K562 (cell line): ENCODE data around the gene HBP1. TPM values are rescaled to one million over a fixed set of nuclear protein-coding genes. Genes with fewer than 3 reads are reported as not detected.

ENCODE experiments used
- CBX1 ChIP-seq: sonication (generic); IDR thresholded peaks from 2 replicates; pipeline ENCODE4 v1.6.1; 2016; ENCODE audit warnings: antibody characterized with exemption, low read depth, mild to moderate bottlenecking
- HOMEZ ChIP-seq: fragments of 250-450 bp; sonication (Bioruptor Pico); IDR thresholded peaks from 2 replicates; pipeline ENCODE4 v1.4.0; 2020; ENCODE audit warnings: mild to moderate bottlenecking, moderate library complexity
- MAZ ChIP-seq, 2 experiments: fragments of 450-650 bp in 1 of 2; sonication (generic) in 1 of 2; formaldehyde crosslinking; IDR thresholded peaks in 1 of 2; conservative IDR thresholded peaks in 1 of 2; 2 replicates each; pipeline versions ENCODE4 v1.4.0 to v1.5.0; 2020; ENCODE audit warnings: mild to moderate bottlenecking in 1 of 2, missing genetic modification reagents in 1 of 2
- NFIC ChIP-seq: fragments of 450-650 bp; IDR thresholded peaks from 2 replicates; pipeline ENCODE4 v1.6.1; 2017; ENCODE audit warnings: mild to moderate bottlenecking, inconsistent platforms
- OTX1 ChIP-seq: fragments of 450-650 bp; formaldehyde crosslinking; IDR thresholded peaks from 2 replicates; pipeline ENCODE4 v1.4.0; 2022; ENCODE audit warnings: mild to moderate bottlenecking
- PATZ1 ChIP-seq: fragments of 250-450 bp; sonication (Bioruptor Pico); IDR thresholded peaks from 2 replicates; pipeline ENCODE4 v1.5.0; 2020; ENCODE audit warnings: mild to moderate bottlenecking, borderline replicate concordance
- PBX2 ChIP-seq, 2 experiments: IDR thresholded peaks in 1 of 2; conservative IDR thresholded peaks in 1 of 2; 2 replicates each; pipeline ENCODE4 v1.6.1; 2016; ENCODE audit warnings: low read depth in 2 of 2, mild to moderate bottlenecking in 1 of 2, missing compliant biosample characterization in 1 of 2, missing genetic modification characterization in 1 of 2, moderate library complexity in 1 of 2
- PTTG1 ChIP-seq: fragments of 450-650 bp; IDR thresholded peaks from 2 replicates; pipeline ENCODE4 v1.6.1; 2016; ENCODE audit warnings: low read depth, mild to moderate bottlenecking, missing genetic modification characterization, missing compliant biosample characterization
- RAD51 ChIP-seq: fragments of 450-650 bp; IDR thresholded peaks from 2 replicates; pipeline ENCODE4 v1.7.1; 2016; ENCODE audit warnings: low read depth, mild to moderate bottlenecking, borderline replicate concordance
- RBM39 ChIP-seq: fragments of 200-400 bp; formaldehyde crosslinking; optimal IDR thresholded peaks from 2 replicates; pipeline ENCODE3; 2018; ENCODE audit warnings: low read depth, low read length
- RCOR1 ChIP-seq, 2 experiments: IDR thresholded peaks; 2 replicates each; pipeline ENCODE4 v1.6.1; 2012; ENCODE audit warnings: low read depth in 2 of 2, low read length in 2 of 2, borderline replicate concordance in 1 of 2, improper control_type of control experiment in 1 of 2
- SOX6 ChIP-seq: fragments of 450-650 bp; IDR thresholded peaks from 2 replicates; pipeline ENCODE4 v1.6.1; 2014; ENCODE audit warnings: mild to moderate bottlenecking
- SPI1 ChIP-seq: IDR thresholded peaks from 2 replicates; pipeline ENCODE4 v1.6.1; 2011; ENCODE audit warnings: low read depth, low read length, control low read depth, borderline replicate concordance
- THAP7 ChIP-seq: fragments of 250-450 bp; sonication (Bioruptor Pico); IDR thresholded peaks from 2 replicates; pipeline ENCODE4 v1.5.0; 2021
- ZBTB8A ChIP-seq: fragments of 450-650 bp; IDR thresholded peaks from 2 replicates; pipeline ENCODE4 v1.6.1; 2018; ENCODE audit warnings: mild to moderate bottlenecking, moderate library complexity; ENCODE audit not compliant: partially characterized antibody
- ZNF175 ChIP-seq: fragments of 200-800 bp; sonication (Bioruptor generic); IDR thresholded peaks from 2 replicates; pipeline ENCODE4 v1.6.1; 2016; ENCODE audit warnings: low read depth, mild to moderate bottlenecking, missing genetic modification characterization, missing compliant biosample characterization
- ZNF232 ChIP-seq: sonication (generic); formaldehyde crosslinking; IDR thresholded peaks from 2 replicates; pipeline ENCODE4 v1.8.0; 2022; ENCODE audit warnings: mild to moderate bottlenecking, missing genetic modification reagents
- ZNF263 ChIP-seq: sonication (generic); formaldehyde crosslinking; IDR thresholded peaks from 2 replicates; pipeline ENCODE4 v1.8.0; 2022; ENCODE audit warnings: mild to moderate bottlenecking, missing genetic modification reagents, borderline replicate concordance
- ZNF551 ChIP-seq: fragments of 250-450 bp; sonication (Bioruptor Pico); IDR thresholded peaks from 2 replicates; pipeline ENCODE4 v1.5.0; 2021; ENCODE audit warnings: mild to moderate bottlenecking, moderate library complexity
- polyA plus RNA-seq, 8 experiments: library from polyadenylated mRNA; depleted of rRNA in 4 of 8; stranded (reverse) in 5 of 8; unstranded in 3 of 8; fragments of >200 nt; fragmentation: Nextera tagmentation in 2 of 8; fragmentation: Illumina TruSeq in 1 of 8; extraction: Ambion mirVana in 2 of 8; extraction: Trizol in 1 of 8; gene quantifications; 2 replicates each; pipeline versions ENCODE4 v1.2.1 to v1.2.3, GENCODE V29; 2011 to 2014; ENCODE audit warnings: inconsistent platforms in 1 of 8, missing spikeins in 1 of 8
- total RNA-seq, 7 experiments: library from RNA; depleted of rRNA in 6 of 7; stranded (reverse); fragments of >200 nt in 6 of 7; fragmentation: Illumina TruSeq in 2 of 7; extraction: Trizol in 2 of 7; gene quantifications; 2 replicates each; pipeline versions ENCODE4 v1.2.1 to v1.2.3, GENCODE V29; 2011 to 2021; ENCODE audit warnings: low replicate concordance in 1 of 7

The HBP1 gene
- total and polyA plus RNA-seq, 9 of the 15 experiments (the other 6 are each of a cell fraction or from before 2014, with no cell fraction given), result 18.7 to 59.9 (median 27.0) TPM

- TF ChIP-seq PATZ1 (no peak), ZNF263 (CRISPR knock-in tag) (no peak; the same call in 1 of the 2 replicates), RBM39 (peak; percentile 82), RAD51 (peak; percentile 97), NFIC (peak; percentile 73), SOX6 (peak; percentile 87), OTX1 (CRISPR knock-in tag) (0 out of 2 replicates have a peak, but pooled peaks have one; percentile 74), HOMEZ (CRISPR knock-in tag) (0 out of 2 replicates have a peak, but pooled peaks have one; percentile 76), RCOR1 (IDR thresholded peaks at IDR 0.05; ENCODE audit: borderline replicate concordance in 1 of 2, low read depth in 2 of 2, low read length in 2 of 2) (peak; percentile 79 to 92), PBX2 (CRISPR knock-in tag; IDR thresholded peaks at IDR 0.05; ENCODE audit: low read depth) (no peak), PBX2 (tag; conservative IDR thresholded peaks at IDR 0.05; ENCODE audit: low read depth) (no peak), CBX1 (no peak; the same call in 1 of the 2 replicates), ZBTB8A (no peak), MAZ (CRISPR knock-in tag; conservative IDR thresholded peaks at IDR 0.05 in 1 of 2, IDR thresholded peaks at IDR 0.05 in 1 of 2) (peak; percentile 83 to 93), ZNF175 (CRISPR knock-in tag) (0 out of 2 replicates have a peak, but pooled peaks have one; percentile 47), PTTG1 (tag) (no peak), SPI1 (peak; percentile 9; the same call in 1 of the 2 replicates), ZNF551 (CRISPR knock-in tag) (no peak), THAP7 (CRISPR knock-in tag) (no peak), ZNF232 (CRISPR knock-in tag) (no peak)
Measured at GRCh38 chr7:107169120-107170050, 582 bp downstream of the HBP1 start (continued).
